A549 (cell line): ENCODE measurements around the gene PCDHGA5. TPM values are rescaled to one million over a fixed set of nuclear protein-coding genes. Genes with fewer than 3 reads are reported as not detected.

Experiments
- ATAC-seq, 2 experiments: fragments of 200-7000 bp in 1 of 2; fragments of >200 bp in 1 of 2; cut with Nextera tagmentation in 1 of 2; cut with Tn5 transposase in 1 of 2; 3 replicates each; pipeline versions ENCODE4 v1.8.0 to v1.9.1; 2018 to 2020; ENCODE audit warnings: mild to moderate bottlenecking in 1 of 2, moderate library complexity in 1 of 2
- CTCF ChIA-PET: fragments of 300-600 bp; sonication (Branson Sonifier 250); formaldehyde crosslinking; extraction: SDS; loops from one replicate; lab custom pipeline; 2021; ENCODE audit warnings: antibody characterized with exemption, inconsistent platforms; lab: Yijun Ruan, JAX
- POLR2A ChIA-PET: fragments of 350-600 bp; formaldehyde crosslinking; extraction: SDS; loops from one replicate; lab custom pipeline; 2021; ENCODE audit warnings: antibody characterized with exemption, inconsistent platforms; lab: Yijun Ruan, JAX
- DNase-seq, 2 experiments: peaks; one replicate each; pipeline versions ENCODE4 v3.0.0 to v3.0.0-alpha.2; 2011 to 2016; ENCODE audit warnings: low read depth in 1 of 2, low spot score in 1 of 2
- FAIRE-seq: peaks from 2 replicates; lab custom pipeline; 2011; peaks lifted over from hg19 to GRCh38; lab: Jason Lieb, UNC
- H3K27ac ChIP-seq, 2 experiments: fragments of >200 bp; sonication (Bioruptor Twin); formaldehyde crosslinking; 3 replicates each; pipeline ENCODE4 v1.5.1; 2016 to 2017
- H3K4me1 ChIP-seq: fragments of >200 bp; sonication (Bioruptor Twin); formaldehyde crosslinking; 3 replicates; pipeline ENCODE4 v1.6.1; 2016
- H3K4me2 ChIP-seq: fragments of >200 bp; sonication (Bioruptor Twin); formaldehyde crosslinking; 3 replicates; pipeline ENCODE4 v1.6.1; 2016
- H3K4me3 ChIP-seq: fragments of >200 bp; sonication (Bioruptor Twin); formaldehyde crosslinking; 3 replicates; pipeline ENCODE4 v1.5.1; 2016
- H3K9me3 ChIP-seq: fragments of >200 bp; sonication (Bioruptor Twin); formaldehyde crosslinking; 3 replicates; pipeline ENCODE4 v1.6.1; 2016
- CBX2 ChIP-seq: fragments of 200-600 bp; sonication (generic); IDR thresholded peaks from 2 replicates; pipeline ENCODE4 v1.6.1; 2016; ENCODE audit warnings: low read depth, mild to moderate bottlenecking, borderline replicate concordance
- CHD2 ChIP-seq: fragments of 150-350 bp; IDR thresholded peaks from 2 replicates; pipeline ENCODE4 v1.6.1; 2014; ENCODE audit warnings: low read length; ENCODE audit not compliant: partially characterized antibody
- EHF ChIP-seq: fragments of 250-450 bp; sonication (Bioruptor Pico); IDR thresholded peaks from 2 replicates; pipeline ENCODE4 v1.5.0; 2020; ENCODE audit warnings: mild to moderate bottlenecking
- ELK1 ChIP-seq: fragments of 150-350 bp; IDR thresholded peaks from 2 replicates; pipeline ENCODE4 v1.6.1; 2014; ENCODE audit warnings: low read depth, mild to moderate bottlenecking, low read length
- ESRRA ChIP-seq: fragments of 150-350 bp; IDR thresholded peaks from 2 replicates; pipeline ENCODE4 v1.6.1; 2014; ENCODE audit warnings: mild to moderate bottlenecking, low read length, borderline replicate concordance
- FOSB ChIP-seq: fragments of 250-450 bp; sonication (Bioruptor Pico); IDR thresholded peaks from 2 replicates; pipeline ENCODE4 v1.5.0; 2020; ENCODE audit warnings: mild to moderate bottlenecking, moderate library complexity
- MAFK ChIP-seq: fragments of 450-650 bp; IDR thresholded peaks from 2 replicates; pipeline ENCODE4 v1.6.1; 2014; ENCODE audit not compliant: partially characterized antibody
- MAX ChIP-seq: IDR thresholded peaks from 2 replicates; pipeline ENCODE4 v1.6.1; 2012
- PHF8 ChIP-seq: fragments of 200-600 bp; sonication (generic); IDR thresholded peaks from 2 replicates; pipeline ENCODE4 v1.6.1; 2016; ENCODE audit warnings: low read depth, mild to moderate bottlenecking, antibody characterized with exemption, moderate library complexity, borderline replicate concordance
- POLR2A ChIP-seq: IDR thresholded peaks from 2 replicates; pipeline ENCODE4 v1.6.1; 2012; ENCODE audit warnings: mild to moderate bottlenecking, low read length
- RAD21 ChIP-seq, 2 experiments: fragments of >200 bp in 1 of 2; sonication (Bioruptor Twin) in 1 of 2; formaldehyde crosslinking in 1 of 2; IDR thresholded peaks in 1 of 2; conservative IDR thresholded peaks in 1 of 2; 2 replicates in 1 of 2; 3 replicates in 1 of 2; pipeline ENCODE4 v1.6.1; 2012 to 2018; ENCODE audit warnings: inconsistent platforms in 1 of 2
- TFCP2L1 ChIP-seq: fragments of 250-450 bp; sonication (Bioruptor Pico); IDR thresholded peaks from 2 replicates; pipeline ENCODE4 v1.5.0; 2021; ENCODE audit warnings: mild to moderate bottlenecking
- ZFP36 ChIP-seq: fragments of 450-650 bp; IDR thresholded peaks from 2 replicates; pipeline ENCODE4 v1.6.1; 2014; ENCODE audit warnings: borderline replicate concordance; ENCODE audit not compliant: partially characterized antibody
- ZSCAN20 ChIP-seq: fragments of 250-450 bp; sonication (Bioruptor Pico); IDR thresholded peaks from 2 replicates; pipeline ENCODE4 v1.8.0; 2022; ENCODE audit warnings: mild to moderate bottlenecking, moderate library complexity
- WGBS: methylation state at CpG from one replicate; pipeline ENCODE4 v1.1.6; 2017; ENCODE audit errors: missing lambda C conversion rate; 5-methylcytosine and 5-hydroxymethylcytosine counted together
- polyA plus RNA-seq, 4 experiments: library from polyadenylated mRNA; depleted of rRNA in 3 of 4; stranded (reverse); fragments of >200 nt; fragmentation: RNase III in 1 of 4; extraction: RNeasy Plus Mini Kit Qiagen cat#74134 plus additional on column Dnase treatment in 1 of 4; gene quantifications; 2 replicates in 3 of 4; 3 replicates in 1 of 4; pipeline ENCODE4 v1.2.3, GENCODE V29; 2011 to 2017
- TF ChIP-seq, protein P1 (sequence below): IDR thresholded peaks from 2 replicates; pipeline ENCODE4 v1.6.1; 2012
- TF ChIP-seq, protein P2 (sequence below): fragments of >200 bp; sonication (Bioruptor Twin); formaldehyde crosslinking; IDR thresholded peaks from 3 replicates; pipeline ENCODE4 v1.6.1; 2016
- TF ChIP-seq, protein P3 (sequence below): fragments of >200 bp; sonication (Bioruptor Twin); formaldehyde crosslinking; IDR thresholded peaks from 3 replicates; pipeline ENCODE4 v1.5.1; 2016
- TF ChIP-seq, protein P4 (sequence below): fragments of 450-650 bp; IDR thresholded peaks from 2 replicates; pipeline ENCODE4 v1.6.1; 2014; ENCODE audit warnings: antibody characterized with exemption
- TF ChIP-seq, protein P5 (sequence below): fragments of 250-450 bp; sonication (Bioruptor Pico); IDR thresholded peaks from 2 replicates; pipeline ENCODE4 v1.5.0; 2021; ENCODE audit warnings: mild to moderate bottlenecking, moderate library complexity, borderline replicate concordance

Gene PCDHGA5
- polyA plus RNA-seq, 2 of the 4 experiments (the other 2 are of a cell fraction): 0.13 to 0.37 TPM

DNA sequence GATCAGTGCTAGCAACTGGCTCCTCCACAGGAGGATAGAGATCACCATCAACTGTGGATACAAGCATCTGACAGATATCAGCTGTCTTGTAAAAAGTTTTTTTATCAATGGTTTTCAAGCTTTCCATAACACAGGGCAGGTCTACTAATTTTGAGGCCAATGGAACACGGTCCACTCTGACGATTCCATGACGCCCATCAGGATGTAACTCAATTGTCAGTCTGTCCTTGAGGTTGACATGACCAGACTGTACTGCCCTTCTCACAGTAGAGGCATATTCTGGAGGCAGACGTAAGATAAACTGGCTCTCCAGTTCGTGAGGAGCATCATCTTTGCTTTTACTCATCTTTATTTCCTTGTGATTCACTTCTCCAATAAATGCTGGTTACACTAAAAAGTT, 44.3 kb upstream of the PCDHGA5 start:
- 60% methylated on average over 5 of the region's 5 CpGs for WGBS
- Histone ChIP-seq H3K9me3 (peaks cover 81% of the 10 kb centered on the region), H3K27ac (no peak overlapping the region), H3K4me2 (peak overlapping the region; percentile 42), H3K4me3 (peak overlapping the region; percentile 68), H3K4me1 (no peaks in the 10 kb centered on the region)
- ATAC-seq (no peak; a peak in 1 of 6 replicates), FAIRE-seq (no peak), DNase-seq (no peak)
- ChIA-PET CTCF (interaction anchor here (0.5 to 5.1 kb wide), 32 partner anchors 8 to 445 kb away, joined by 3 to 45 read pairs (median 4); partner anchors contain the start of genes DIAPH1, PCDHA12, PCDHB2 and PCDHB6), POLR2A (interaction anchor here (0.6 to 2.4 kb wide), 14 partner anchors 11 to 693 kb away, joined by 3 to 33 read pairs (median 4); partner anchors contain the start of genes DIAPH1, GNPDA1, PCDHB2 and PCDHGA1)
- TF ChIP-seq EHF (no peak), CBX2 (no peak), ELK1 (no peak), ZFP36 (no peak), RAD21 (conservative IDR thresholded peaks at IDR 0.05 in 1 of 2, IDR thresholded peaks at IDR 0.05 in 1 of 2) (no peak), MAX (no peak), FOSB (CRISPR knock-in tag) (no peak), ESRRA (no peak), CHD2 (no peak)
- TF ChIP-seq, protein P1, sequence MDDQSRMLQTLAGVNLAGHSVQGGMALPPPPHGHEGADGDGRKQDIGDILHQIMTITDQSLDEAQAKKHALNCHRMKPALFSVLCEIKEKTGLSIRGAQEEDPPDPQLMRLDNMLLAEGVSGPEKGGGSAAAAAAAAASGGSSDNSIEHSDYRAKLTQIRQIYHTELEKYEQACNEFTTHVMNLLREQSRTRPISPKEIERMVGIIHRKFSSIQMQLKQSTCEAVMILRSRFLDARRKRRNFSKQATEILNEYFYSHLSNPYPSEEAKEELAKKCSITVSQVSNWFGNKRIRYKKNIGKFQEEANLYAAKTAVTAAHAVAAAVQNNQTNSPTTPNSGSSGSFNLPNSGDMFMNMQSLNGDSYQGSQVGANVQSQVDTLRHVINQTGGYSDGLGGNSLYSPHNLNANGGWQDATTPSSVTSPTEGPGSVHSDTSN: no peak
- TF ChIP-seq, protein P2, sequence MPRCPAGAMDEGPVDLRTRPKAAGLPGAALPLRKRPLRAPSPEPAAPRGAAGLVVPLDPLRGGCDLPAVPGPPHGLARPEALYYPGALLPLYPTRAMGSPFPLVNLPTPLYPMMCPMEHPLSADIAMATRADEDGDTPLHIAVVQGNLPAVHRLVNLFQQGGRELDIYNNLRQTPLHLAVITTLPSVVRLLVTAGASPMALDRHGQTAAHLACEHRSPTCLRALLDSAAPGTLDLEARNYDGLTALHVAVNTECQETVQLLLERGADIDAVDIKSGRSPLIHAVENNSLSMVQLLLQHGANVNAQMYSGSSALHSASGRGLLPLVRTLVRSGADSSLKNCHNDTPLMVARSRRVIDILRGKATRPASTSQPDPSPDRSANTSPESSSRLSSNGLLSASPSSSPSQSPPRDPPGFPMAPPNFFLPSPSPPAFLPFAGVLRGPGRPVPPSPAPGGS: no peak

DNA sequence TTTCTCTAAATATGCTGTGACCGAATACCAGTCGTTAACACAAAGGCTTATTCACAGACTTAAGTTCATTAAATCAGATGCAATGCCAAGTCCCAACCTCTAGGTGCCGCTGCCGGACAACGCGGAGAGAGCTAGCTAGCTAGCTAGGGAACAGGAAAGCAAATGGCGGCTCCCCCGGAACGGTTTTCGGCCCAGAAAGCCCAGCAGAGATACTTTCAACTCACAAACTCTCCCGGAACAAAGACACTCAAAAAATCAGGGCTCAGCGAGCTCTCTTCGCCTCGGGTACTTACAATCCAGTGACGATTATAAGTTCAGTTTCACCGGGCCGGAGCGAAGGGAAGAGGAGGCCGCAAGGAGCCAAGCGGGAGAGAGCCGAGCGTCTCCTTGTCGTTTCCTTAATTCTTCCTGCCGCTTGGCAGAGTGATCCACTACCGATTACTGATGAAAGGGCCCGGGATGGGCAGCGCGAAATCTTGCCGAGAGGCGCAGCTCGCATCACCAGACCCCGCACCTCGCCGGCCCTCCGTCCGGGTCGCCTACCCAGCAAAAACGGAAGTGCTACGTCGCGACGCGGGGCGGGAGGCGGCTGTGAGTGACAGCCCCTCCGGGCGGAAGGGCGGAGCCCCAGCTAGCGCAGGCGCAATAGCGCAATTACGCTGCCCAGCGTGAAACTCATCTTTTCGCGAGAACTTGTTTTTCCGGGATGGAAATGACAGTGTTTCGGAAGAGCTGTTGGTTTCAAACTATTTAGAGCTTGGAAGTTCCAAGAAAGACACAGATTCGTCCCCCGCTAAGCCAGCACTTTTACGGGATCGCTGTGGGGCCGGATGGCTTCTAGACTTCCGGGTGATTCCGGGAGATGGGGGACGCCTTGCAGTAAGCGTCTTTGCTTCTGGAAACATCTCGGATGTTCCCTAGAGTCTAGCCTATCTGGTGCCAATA, 43.5 kb upstream of the PCDHGA5 start, which contains the start of gene TAF7:
TSS of gene TAF7 (minus strand) at position 560 of the 945 bp plus-strand sequence. CDS start 740 bp downstream, outside the sequence.
- FAIRE-seq (no peak), DNase-seq (peak; percentile 75 to 96), ATAC-seq (peak; percentile 97 to 98)
- H3K27ac ChIP-seq: peak within 1 kb of the TSS; percentile 84 to 93
- POLR2A ChIA-PET: interaction anchor here (0.5 to 2.4 kb wide), 24 partner anchors 8 to 692 kb away, joined by 3 to 33 read pairs (median 4); partner anchors contain the start of genes DIAPH1, GNPDA1, PCDHB11 and PCDHB2
- H3K4me1 ChIP-seq: no peaks in the 10 kb centered on the region
- H3K4me3 ChIP-seq: peak within 1 kb of the TSS; percentile 68
- peak within 1 kb of the TSS; percentile 72 for H3K4me2 ChIP-seq
- H3K9me3 ChIP-seq: peaks cover 75% of the 10 kb centered on the region
- CTCF ChIA-PET: interaction anchor here (0.5 to 5.1 kb wide), 33 partner anchors 9 to 446 kb away, joined by 3 to 45 read pairs (median 4); partner anchors contain the start of genes DIAPH1, PCDHA12, PCDHB2 and PCDHB6
- WGBS: 1% methylated on average over 49 of the region's 67 CpGs
- TF ChIP-seq, protein P3, sequence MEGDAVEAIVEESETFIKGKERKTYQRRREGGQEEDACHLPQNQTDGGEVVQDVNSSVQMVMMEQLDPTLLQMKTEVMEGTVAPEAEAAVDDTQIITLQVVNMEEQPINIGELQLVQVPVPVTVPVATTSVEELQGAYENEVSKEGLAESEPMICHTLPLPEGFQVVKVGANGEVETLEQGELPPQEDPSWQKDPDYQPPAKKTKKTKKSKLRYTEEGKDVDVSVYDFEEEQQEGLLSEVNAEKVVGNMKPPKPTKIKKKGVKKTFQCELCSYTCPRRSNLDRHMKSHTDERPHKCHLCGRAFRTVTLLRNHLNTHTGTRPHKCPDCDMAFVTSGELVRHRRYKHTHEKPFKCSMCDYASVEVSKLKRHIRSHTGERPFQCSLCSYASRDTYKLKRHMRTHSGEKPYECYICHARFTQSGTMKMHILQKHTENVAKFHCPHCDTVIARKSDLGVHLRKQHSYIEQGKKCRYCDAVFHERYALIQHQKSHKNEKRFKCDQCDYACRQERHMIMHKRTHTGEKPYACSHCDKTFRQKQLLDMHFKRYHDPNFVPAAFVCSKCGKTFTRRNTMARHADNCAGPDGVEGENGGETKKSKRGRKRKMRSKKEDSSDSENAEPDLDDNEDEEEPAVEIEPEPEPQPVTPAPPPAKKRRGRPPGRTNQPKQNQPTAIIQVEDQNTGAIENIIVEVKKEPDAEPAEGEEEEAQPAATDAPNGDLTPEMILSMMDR: peak; percentile 78
- TF ChIP-seq, protein P4, sequence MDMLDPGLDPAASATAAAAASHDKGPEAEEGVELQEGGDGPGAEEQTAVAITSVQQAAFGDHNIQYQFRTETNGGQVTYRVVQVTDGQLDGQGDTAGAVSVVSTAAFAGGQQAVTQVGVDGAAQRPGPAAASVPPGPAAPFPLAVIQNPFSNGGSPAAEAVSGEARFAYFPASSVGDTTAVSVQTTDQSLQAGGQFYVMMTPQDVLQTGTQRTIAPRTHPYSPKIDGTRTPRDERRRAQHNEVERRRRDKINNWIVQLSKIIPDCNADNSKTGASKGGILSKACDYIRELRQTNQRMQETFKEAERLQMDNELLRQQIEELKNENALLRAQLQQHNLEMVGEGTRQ: no peak
- TF ChIP-seq, protein P1: peak; percentile 96
- TF ChIP-seq PHF8 (peak; percentile 100), TFCP2L1 (0 out of 2 replicates have a peak, but pooled peaks have one; percentile 41), POLR2A (peak; percentile 79), MAFK (peak; percentile 73), MAX (peak; percentile 84), ZSCAN20 (no peak)
- TF ChIP-seq, protein P5, sequence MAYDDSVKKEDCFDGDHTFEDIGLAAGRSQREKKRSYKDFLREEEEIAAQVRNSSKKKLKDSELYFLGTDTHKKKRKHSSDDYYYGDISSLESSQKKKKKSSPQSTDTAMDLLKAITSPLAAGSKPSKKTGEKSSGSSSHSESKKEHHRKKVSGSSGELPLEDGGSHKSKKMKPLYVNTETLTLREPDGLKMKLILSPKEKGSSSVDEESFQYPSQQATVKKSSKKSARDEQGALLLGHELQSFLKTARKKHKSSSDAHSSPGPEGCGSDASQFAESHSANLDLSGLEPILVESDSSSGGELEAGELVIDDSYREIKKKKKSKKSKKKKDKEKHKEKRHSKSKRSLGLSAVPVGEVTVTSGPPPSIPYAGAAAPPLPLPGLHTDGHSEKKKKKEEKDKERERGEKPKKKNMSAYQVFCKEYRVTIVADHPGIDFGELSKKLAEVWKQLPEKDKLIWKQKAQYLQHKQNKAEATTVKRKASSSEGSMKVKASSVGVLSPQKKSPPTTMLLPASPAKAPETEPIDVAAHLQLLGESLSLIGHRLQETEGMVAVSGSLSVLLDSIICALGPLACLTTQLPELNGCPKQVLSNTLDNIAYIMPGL (CRISPR knock-in tag): peak; percentile 92
- TF ChIP-seq, protein P2: peak; percentile 91
